NB4 (cell line): ENCODE results near the gene IL20RA.
A peak's percentile ranks its signal among the peaks of the same experiment; 100 is the strongest.

ENCODE experiments used
- DNase-seq: peaks from one replicate; pipeline ENCODE4 v3.0.0; 2010; ENCODE audit warnings: low read depth
- H3K4me3 ChIP-seq: one replicate; pipeline ENCODE4 v1.5.1; 2011; ENCODE audit warnings: mild to moderate bottlenecking, low read depth, low read length, moderate library complexity
- MAX ChIP-seq: IDR thresholded peaks from 2 replicates; pipeline ENCODE4 v1.6.1; 2011; ENCODE audit warnings: low read depth, low read length
- MYC ChIP-seq: IDR thresholded peaks from 2 replicates; pipeline ENCODE4 v1.6.1; 2011; ENCODE audit warnings: low read depth, low read length
- POLR2A ChIP-seq: IDR thresholded peaks from 2 replicates; pipeline ENCODE4 v1.6.1; 2011; ENCODE audit warnings: mild to moderate bottlenecking; ENCODE audit not compliant: insufficient read length; ENCODE audit errors: extremely low read depth
- TF ChIP-seq, protein P1 (sequence below): IDR thresholded peaks from one replicate; pipeline ENCODE4 v1.5.1; 2012; ENCODE audit warnings: low read depth, low read length

The IL20RA gene

DNA sequence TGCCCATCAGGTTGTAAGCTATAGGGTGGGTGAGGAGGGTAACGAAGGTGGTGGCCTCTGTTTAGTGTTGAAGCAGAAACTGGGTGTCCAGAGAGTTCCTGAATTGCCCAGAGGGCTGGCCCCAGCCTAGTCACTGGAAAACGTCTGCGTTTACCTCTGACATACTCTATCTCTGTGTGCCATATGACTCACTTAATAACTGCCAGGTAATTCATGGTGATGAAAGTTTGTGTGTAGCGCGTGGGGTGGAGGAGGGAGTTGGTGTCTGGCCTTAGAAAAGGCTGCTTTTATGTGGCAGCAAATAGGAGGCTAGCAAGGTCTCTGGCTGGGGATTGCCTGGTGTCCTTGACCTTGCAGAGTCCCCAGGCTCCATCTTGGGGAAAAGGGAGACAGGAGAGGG, 75.3 kb downstream of the IL20RA start:
- TF ChIP-seq, protein P1, sequence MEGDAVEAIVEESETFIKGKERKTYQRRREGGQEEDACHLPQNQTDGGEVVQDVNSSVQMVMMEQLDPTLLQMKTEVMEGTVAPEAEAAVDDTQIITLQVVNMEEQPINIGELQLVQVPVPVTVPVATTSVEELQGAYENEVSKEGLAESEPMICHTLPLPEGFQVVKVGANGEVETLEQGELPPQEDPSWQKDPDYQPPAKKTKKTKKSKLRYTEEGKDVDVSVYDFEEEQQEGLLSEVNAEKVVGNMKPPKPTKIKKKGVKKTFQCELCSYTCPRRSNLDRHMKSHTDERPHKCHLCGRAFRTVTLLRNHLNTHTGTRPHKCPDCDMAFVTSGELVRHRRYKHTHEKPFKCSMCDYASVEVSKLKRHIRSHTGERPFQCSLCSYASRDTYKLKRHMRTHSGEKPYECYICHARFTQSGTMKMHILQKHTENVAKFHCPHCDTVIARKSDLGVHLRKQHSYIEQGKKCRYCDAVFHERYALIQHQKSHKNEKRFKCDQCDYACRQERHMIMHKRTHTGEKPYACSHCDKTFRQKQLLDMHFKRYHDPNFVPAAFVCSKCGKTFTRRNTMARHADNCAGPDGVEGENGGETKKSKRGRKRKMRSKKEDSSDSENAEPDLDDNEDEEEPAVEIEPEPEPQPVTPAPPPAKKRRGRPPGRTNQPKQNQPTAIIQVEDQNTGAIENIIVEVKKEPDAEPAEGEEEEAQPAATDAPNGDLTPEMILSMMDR: no peak
- no peak for TF ChIP-seq MYC
- TF ChIP-seq POLR2A: no peak
- TF ChIP-seq MAX: no peak
- H3K4me3 ChIP-seq: no peak overlapping the region
- DNase-seq: no peak

DNA sequence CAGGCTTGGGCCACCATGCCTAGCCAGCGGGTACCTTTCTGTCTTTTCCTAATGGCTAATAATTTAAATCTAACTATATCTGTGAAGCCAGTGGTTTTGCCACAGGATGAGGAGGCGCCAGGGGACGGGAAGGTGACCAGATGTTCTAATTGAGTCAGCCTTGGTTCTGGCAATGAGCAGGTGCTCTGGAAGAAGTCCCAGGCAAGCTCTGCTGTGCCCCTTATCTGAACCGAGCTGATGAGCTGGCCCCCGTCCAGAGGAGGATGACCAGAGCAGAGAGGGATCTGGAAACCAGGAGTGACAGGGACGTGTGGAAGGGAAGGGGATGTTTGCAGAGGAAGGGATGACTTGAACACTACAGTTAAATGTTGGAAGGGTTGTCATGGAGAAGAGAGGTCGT, 75.9 kb downstream of the IL20RA start:
- DNase-seq: no peak
- no peak for TF ChIP-seq MYC
- TF ChIP-seq, protein P1: no peak
- no peak for TF ChIP-seq MAX
- no peak for TF ChIP-seq POLR2A
- H3K4me3 ChIP-seq: no peak overlapping the region

GRCh38 chr6:136967876-136968752, 76.7 kb downstream of the IL20RA start:
- TF ChIP-seq MYC (no peak), POLR2A (no peak), MAX (no peak)
- TF ChIP-seq, protein P1: peak; percentile 49
- peak; percentile 81 for DNase-seq
- H3K4me3 ChIP-seq: no peak overlapping the region

DNA sequence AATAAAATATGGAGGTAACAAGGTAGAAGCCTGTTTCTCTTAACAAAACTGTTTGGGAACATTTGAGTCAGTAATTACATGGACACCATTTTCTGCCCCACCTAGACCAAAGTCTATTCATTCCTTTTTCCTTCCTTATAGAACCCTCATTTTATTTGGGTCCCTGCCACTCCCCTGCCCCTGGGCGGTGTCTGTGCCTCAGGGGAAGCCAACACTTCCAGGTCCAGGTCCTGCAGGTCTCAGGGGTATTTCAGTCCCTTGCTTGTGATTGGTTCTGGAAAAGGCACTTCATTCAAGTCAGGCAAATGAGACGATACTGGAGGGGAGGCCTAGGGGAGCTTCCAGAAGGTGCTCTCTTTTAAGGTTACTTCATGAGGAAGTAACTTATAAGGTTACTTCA, 80.4 kb downstream of the IL20RA start:
- DNase-seq: no peak
- TF ChIP-seq, protein P1: no peak
- TF ChIP-seq MAX (no peak), MYC (no peak), POLR2A (no peak)
- no peak overlapping the region for H3K4me3 ChIP-seq

GRCh38 chr6:136963259-136963658, 81.5 kb downstream of the IL20RA start:
- H3K4me3 ChIP-seq: no peak overlapping the region
- TF ChIP-seq POLR2A: no peak
- TF ChIP-seq, protein P1: no peak
- no peak for TF ChIP-seq MYC
- no peak for TF ChIP-seq MAX
- no peak for DNase-seq
